ENCODE results near the gene DENND5A. TPM values are rescaled to one million over a fixed set of nuclear protein-coding genes. Genes with fewer than 3 reads are reported as not detected.

The DENND5A gene
- polyA plus RNA-seq (2013, experiment 1 of 2): 38.4 TPM
- 41.5 TPM for polyA plus RNA-seq (2013, experiment 2 of 2)

GRCh38 chr11:9265211-9266131 lies at the start of gene DENND5A:
Gene DENND5A, minus strand, starts transcription at chr11:9265350. Its CDS starts 281 bp downstream, at chr11:9265069.
- peak; percentile 94 for DNase-seq

GRCh38 chr11:9314291-9315077 lies 49.3 kb upstream of the DENND5A start, which contains the start of gene TMEM41B:
Gene TMEM41B, minus strand, starts transcription at chr11:9314593. Its CDS starts 152 bp downstream, at chr11:9314441.
- peak within 1 kb of the TSS; percentile 91 for H2BK120ac ChIP-seq (ENCODE audit: low read depth, low read length)
- peak within 1 kb of the TSS; percentile 1 for H4K5ac ChIP-seq (ENCODE audit: low read length)
- no peaks in the 10 kb centered on the region for H3K36me3 ChIP-seq (ENCODE audit: control insufficient read depth, insufficient read depth, low read length)
- peak within 1 kb of the TSS; percentile 1 for H2BK15ac ChIP-seq (replicated peaks; ENCODE audit: low read depth)
- no peaks in the 10 kb centered on the region for H3K79me1 ChIP-seq (ENCODE audit: low read length)
- H3K27ac ChIP-seq (ENCODE audit: low read depth, low read length): peak within 1 kb of the TSS; percentile 98
- H3K4me1 ChIP-seq (ENCODE audit: control insufficient read depth, low read depth, low read length): peaks cover 8% of the 10 kb centered on the region
- H3K27me3 ChIP-seq (ENCODE audit: insufficient read depth, low read length, poor library complexity): no peaks in the 10 kb centered on the region
- WGBS (ENCODE audit: extremely low coverage, insufficient coverage, low lambda C conversion rate): no CpG with 5 or more reads among the region's 71 CpGs
- peak; percentile 100 for DNase-seq
- H3K4me2 ChIP-seq (ENCODE audit: low read length): peak within 1 kb of the TSS; percentile 43
- H3K9ac ChIP-seq (ENCODE audit: low read length): peak within 1 kb of the TSS; percentile 98
- H3K56ac ChIP-seq (ENCODE audit: low read length): peak within 1 kb of the TSS; percentile 95
- H2BK5ac ChIP-seq (ENCODE audit: low read length): peak within 1 kb of the TSS; percentile 90
- H3K4ac ChIP-seq (ENCODE audit: low read depth, low read length): peak within 1 kb of the TSS; percentile 100
- peaks cover 42% of the 10 kb centered on the region for H3K79me2 ChIP-seq (ENCODE audit: control insufficient read depth, insufficient read depth, low read length)
- H4K8ac ChIP-seq (ENCODE audit: low read depth, low read length): peak within 1 kb of the TSS; percentile 89
- peak within 1 kb of the TSS; percentile 94 for H3K18ac ChIP-seq (ENCODE audit: low read length)
- peak within 1 kb of the TSS; percentile 60 for H2AK5ac ChIP-seq (ENCODE audit: low read length)
- peak within 1 kb of the TSS; percentile 98 for H3K4me3 ChIP-seq (ENCODE audit: low read length)
- H3K23ac ChIP-seq (ENCODE audit: low read length): no peak within 1 kb of the TSS

More at GRCh38 chr11:9265211-9266131, at the start of gene DENND5A:
- Histone ChIP-seq H3K9ac (ENCODE audit: low read length) (peak within 1 kb of the TSS; percentile 93), H3K18ac (ENCODE audit: low read length) (peak within 1 kb of the TSS; percentile 96), H3K56ac (ENCODE audit: low read length) (peak within 1 kb of the TSS; percentile 96), H3K4me2 (ENCODE audit: low read length) (peak within 1 kb of the TSS; percentile 98), H3K4me3 (ENCODE audit: low read length) (peak within 1 kb of the TSS; percentile 93), H3K4me1 (ENCODE audit: control insufficient read depth, low read depth, low read length) (no peaks in the 10 kb centered on the region), H2AK5ac (ENCODE audit: low read length) (peak within 1 kb of the TSS; percentile 69), H2BK120ac (ENCODE audit: low read depth, low read length) (peak within 1 kb of the TSS; percentile 18), H3K4ac (ENCODE audit: low read depth, low read length) (peak within 1 kb of the TSS; percentile 83), H4K5ac (ENCODE audit: low read length) (no peak within 1 kb of the TSS), H3K79me1 (ENCODE audit: low read length) (peaks cover 1% of the 10 kb centered on the region), H3K36me3 (ENCODE audit: control insufficient read depth, insufficient read depth, low read length) (no peaks in the 10 kb centered on the region), H3K79me2 (ENCODE audit: control insufficient read depth, insufficient read depth, low read length) (peaks cover 36% of the 10 kb centered on the region), H2BK15ac (replicated peaks; ENCODE audit: low read depth) (no peak within 1 kb of the TSS), H2BK5ac (ENCODE audit: low read length) (peak within 1 kb of the TSS; percentile 27), H4K8ac (ENCODE audit: low read depth, low read length) (no peak within 1 kb of the TSS), H3K23ac (ENCODE audit: low read length) (no peak within 1 kb of the TSS), H3K27me3 (ENCODE audit: insufficient read depth, low read length, poor library complexity) (no peaks in the 10 kb centered on the region), H3K27ac (ENCODE audit: low read depth, low read length) (peak within 1 kb of the TSS; percentile 67)
- WGBS (ENCODE audit: extremely low coverage, insufficient coverage, low lambda C conversion rate): no CpG with 5 or more reads among the region's 63 CpGs

GRCh38 chr11:9313648-9314290 lies 48.6 kb upstream of the DENND5A start:
- peak overlapping the region; percentile 100 for H3K4ac ChIP-seq (ENCODE audit: low read depth, low read length)
- no CpG with 5 or more reads among the region's 27 CpGs for WGBS (ENCODE audit: extremely low coverage, insufficient coverage, low lambda C conversion rate)
- H3K18ac ChIP-seq (ENCODE audit: low read length): peak overlapping the region; percentile 94
- H2BK5ac ChIP-seq (ENCODE audit: low read length): peak overlapping the region; percentile 88
- H3K4me1 ChIP-seq (ENCODE audit: control insufficient read depth, low read depth, low read length): peaks cover 7% of the 10 kb centered on the region
- H3K79me1 ChIP-seq (ENCODE audit: low read length): no peaks in the 10 kb centered on the region
- peak overlapping the region; percentile 33 for H3K4me2 ChIP-seq (ENCODE audit: low read length)
- peaks cover 49% of the 10 kb centered on the region for H3K79me2 ChIP-seq (ENCODE audit: control insufficient read depth, insufficient read depth, low read length)
- DNase-seq: peak; percentile 35
- no peaks in the 10 kb centered on the region for H3K36me3 ChIP-seq (ENCODE audit: control insufficient read depth, insufficient read depth, low read length)
- no peak overlapping the region for H2AK5ac ChIP-seq (ENCODE audit: low read length)
- no peaks in the 10 kb centered on the region for H3K27me3 ChIP-seq (ENCODE audit: insufficient read depth, low read length, poor library complexity)
- peak overlapping the region; percentile 91 for H2BK120ac ChIP-seq (ENCODE audit: low read depth, low read length)
- H3K4me3 ChIP-seq (ENCODE audit: low read length): peak overlapping the region; percentile 98
- H3K27ac ChIP-seq (ENCODE audit: low read depth, low read length): peak overlapping the region; percentile 98
- peak overlapping the region; percentile 90 for H3K56ac ChIP-seq (ENCODE audit: low read length)
- H4K5ac ChIP-seq (ENCODE audit: low read length): no peak overlapping the region
- no peak overlapping the region for H4K8ac ChIP-seq (ENCODE audit: low read depth, low read length)
- no peak overlapping the region for H2BK15ac ChIP-seq (replicated peaks; ENCODE audit: low read depth)
- H3K9ac ChIP-seq (ENCODE audit: low read length): peak overlapping the region; percentile 98
- no peak overlapping the region for H3K23ac ChIP-seq (ENCODE audit: low read length)

GRCh38 chr11:9310485-9311090 lies 45.4 kb upstream of the DENND5A start:
- Histone ChIP-seq H3K9ac (ENCODE audit: low read length) (no peak overlapping the region), H3K4ac (ENCODE audit: low read depth, low read length) (no peak overlapping the region), H3K4me1 (ENCODE audit: control insufficient read depth, low read depth, low read length) (peaks cover 2% of the 10 kb centered on the region), H2AK5ac (ENCODE audit: low read length) (no peak overlapping the region), H3K4me3 (ENCODE audit: low read length) (no peak overlapping the region), H3K27ac (ENCODE audit: low read depth, low read length) (no peak overlapping the region), H3K27me3 (ENCODE audit: insufficient read depth, low read length, poor library complexity) (no peaks in the 10 kb centered on the region), H3K79me2 (ENCODE audit: control insufficient read depth, insufficient read depth, low read length) (peaks cover 72% of the 10 kb centered on the region), H2BK5ac (ENCODE audit: low read length) (no peak overlapping the region), H4K8ac (ENCODE audit: low read depth, low read length) (no peak overlapping the region), H3K79me1 (ENCODE audit: low read length) (no peaks in the 10 kb centered on the region), H3K36me3 (ENCODE audit: control insufficient read depth, insufficient read depth, low read length) (no peaks in the 10 kb centered on the region), H4K5ac (ENCODE audit: low read length) (no peak overlapping the region), H3K23ac (ENCODE audit: low read length) (no peak overlapping the region), H2BK120ac (ENCODE audit: low read depth, low read length) (no peak overlapping the region), H3K18ac (ENCODE audit: low read length) (no peak overlapping the region), H3K4me2 (ENCODE audit: low read length) (no peak overlapping the region), H2BK15ac (replicated peaks; ENCODE audit: low read depth) (no peak overlapping the region), H3K56ac (ENCODE audit: low read length) (no peak overlapping the region)
- no CpG with 5 or more reads among the region's 3 CpGs for WGBS (ENCODE audit: extremely low coverage, insufficient coverage, low lambda C conversion rate)
- DNase-seq: no peak

GRCh38 chr11:9304178-9304577 lies 39.0 kb upstream of the DENND5A start:
- Histone ChIP-seq H3K4me1 (ENCODE audit: control insufficient read depth, low read depth, low read length) (no peaks in the 10 kb centered on the region), H3K36me3 (ENCODE audit: control insufficient read depth, insufficient read depth, low read length) (no peaks in the 10 kb centered on the region), H2BK15ac (replicated peaks; ENCODE audit: low read depth) (no peak overlapping the region), H3K56ac (ENCODE audit: low read length) (no peak overlapping the region), H2AK5ac (ENCODE audit: low read length) (no peak overlapping the region), H3K18ac (ENCODE audit: low read length) (no peak overlapping the region), H3K27me3 (ENCODE audit: insufficient read depth, low read length, poor library complexity) (no peaks in the 10 kb centered on the region), H3K4me2 (ENCODE audit: low read length) (no peak overlapping the region), H2BK120ac (ENCODE audit: low read depth, low read length) (no peak overlapping the region), H3K4ac (ENCODE audit: low read depth, low read length) (no peak overlapping the region), H3K79me1 (ENCODE audit: low read length) (peaks cover 2% of the 10 kb centered on the region), H3K4me3 (ENCODE audit: low read length) (no peak overlapping the region), H4K8ac (ENCODE audit: low read depth, low read length) (no peak overlapping the region), H3K79me2 (ENCODE audit: control insufficient read depth, insufficient read depth, low read length) (peaks cover 57% of the 10 kb centered on the region), H3K27ac (ENCODE audit: low read depth, low read length) (no peak overlapping the region), H3K23ac (ENCODE audit: low read length) (no peak overlapping the region), H4K5ac (ENCODE audit: low read length) (no peak overlapping the region), H3K9ac (ENCODE audit: low read length) (no peak overlapping the region), H2BK5ac (ENCODE audit: low read length) (no peak overlapping the region)
- no CpG with 5 or more reads among the region's 3 CpGs for whole genome bisulfite sequencing (ENCODE audit: extremely low coverage, insufficient coverage, low lambda C conversion rate)
- DNase-seq: no peak
